GM18870 (cell line): ENCODE data around the gene ZNF48.

Experiments
- ATAC-seq: cut with Tn5 transposase; IDR thresholded peaks from one replicate; pipeline ENCODE4 v1.9.1; 2021; ENCODE audit warnings: moderate library complexity; ENCODE audit not compliant: unreplicated experiment

The ZNF48 gene

GRCh38 chr16:30395155-30395991 lies at the start of gene ZNF48:
Gene ZNF48, plus strand, starts transcription at chr16:30395420. Its CDS starts 375 bp downstream, at chr16:30395795.
- no peak for ATAC-seq

GRCh38 chr16:30346286-30346685 lies 48.9 kb upstream of the ZNF48 start:
- no peak for ATAC-seq

DNA sequence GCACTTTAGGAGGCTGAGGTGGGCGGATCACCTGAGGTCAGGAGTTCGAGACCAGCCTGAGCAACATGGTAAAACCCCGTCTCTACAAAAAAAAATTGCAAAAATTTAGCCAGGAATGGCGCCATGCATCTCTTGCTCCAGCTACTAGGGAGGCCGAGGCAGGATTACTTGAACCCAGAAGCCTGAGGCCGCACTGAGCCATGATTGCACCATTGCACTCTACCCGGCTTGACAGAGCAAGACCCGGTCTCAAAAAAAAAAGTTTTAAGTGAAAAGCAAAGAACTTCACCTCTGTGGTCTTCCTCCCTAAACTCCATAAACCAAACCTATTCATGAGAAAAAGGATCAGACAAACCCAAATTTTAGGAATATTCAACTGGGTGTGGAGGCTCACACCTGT lies 47.1 kb upstream of the ZNF48 start:
- ATAC-seq = no peak

DNA sequence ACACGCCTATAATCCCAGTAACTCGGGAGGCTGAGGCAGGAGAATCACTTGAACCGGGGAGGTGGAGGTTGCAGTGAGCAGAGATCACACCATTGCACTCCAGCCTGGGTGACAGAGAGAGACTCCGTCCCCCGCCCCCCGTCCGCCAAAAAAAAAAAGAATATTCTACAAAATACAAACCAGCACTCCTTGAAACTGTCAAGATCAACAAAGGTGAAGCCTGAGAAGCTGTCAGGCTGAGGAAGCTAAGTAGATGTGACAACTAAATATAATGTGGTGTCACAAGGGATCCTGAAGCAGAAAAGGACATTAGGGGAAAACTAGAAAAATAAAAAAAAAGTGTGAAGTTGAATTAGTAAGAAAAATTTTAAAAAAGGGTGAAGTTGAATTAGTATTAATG lies 46.3 kb upstream of the ZNF48 start:
- no peak for ATAC-seq

DNA sequence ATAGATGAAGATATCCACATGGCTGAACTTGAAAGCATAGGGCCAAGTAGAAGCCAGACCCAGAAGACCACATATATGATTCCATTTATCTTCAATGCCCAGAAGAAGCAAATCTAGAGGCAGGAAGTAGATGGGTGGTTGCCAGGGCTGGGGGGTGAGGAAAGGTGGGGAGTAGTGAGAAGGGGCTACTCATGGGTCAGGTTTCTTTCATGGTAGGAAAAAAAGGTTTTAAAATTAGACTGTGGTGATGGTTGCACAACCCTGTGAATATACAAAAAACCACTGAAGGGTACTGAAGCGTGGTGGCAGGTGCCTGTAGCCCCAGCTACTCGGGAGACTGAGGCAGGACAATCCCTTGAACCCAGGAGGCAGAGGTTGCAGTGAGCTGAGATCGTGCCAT lies 45.5 kb upstream of the ZNF48 start:
- peak; percentile 27 for ATAC-seq

GRCh38 chr16:30350134-30350871 lies 44.9 kb upstream of the ZNF48 start:
- ATAC-seq = peak; percentile 44

- ATAC-seq = no peak
Measured at GRCh38 chr16:30351001-30351441, 44.2 kb upstream of the ZNF48 start.

- no peak for ATAC-seq
Measured at GRCh38 chr16:30351586-30352419, 43.4 kb upstream of the ZNF48 start.

DNA sequence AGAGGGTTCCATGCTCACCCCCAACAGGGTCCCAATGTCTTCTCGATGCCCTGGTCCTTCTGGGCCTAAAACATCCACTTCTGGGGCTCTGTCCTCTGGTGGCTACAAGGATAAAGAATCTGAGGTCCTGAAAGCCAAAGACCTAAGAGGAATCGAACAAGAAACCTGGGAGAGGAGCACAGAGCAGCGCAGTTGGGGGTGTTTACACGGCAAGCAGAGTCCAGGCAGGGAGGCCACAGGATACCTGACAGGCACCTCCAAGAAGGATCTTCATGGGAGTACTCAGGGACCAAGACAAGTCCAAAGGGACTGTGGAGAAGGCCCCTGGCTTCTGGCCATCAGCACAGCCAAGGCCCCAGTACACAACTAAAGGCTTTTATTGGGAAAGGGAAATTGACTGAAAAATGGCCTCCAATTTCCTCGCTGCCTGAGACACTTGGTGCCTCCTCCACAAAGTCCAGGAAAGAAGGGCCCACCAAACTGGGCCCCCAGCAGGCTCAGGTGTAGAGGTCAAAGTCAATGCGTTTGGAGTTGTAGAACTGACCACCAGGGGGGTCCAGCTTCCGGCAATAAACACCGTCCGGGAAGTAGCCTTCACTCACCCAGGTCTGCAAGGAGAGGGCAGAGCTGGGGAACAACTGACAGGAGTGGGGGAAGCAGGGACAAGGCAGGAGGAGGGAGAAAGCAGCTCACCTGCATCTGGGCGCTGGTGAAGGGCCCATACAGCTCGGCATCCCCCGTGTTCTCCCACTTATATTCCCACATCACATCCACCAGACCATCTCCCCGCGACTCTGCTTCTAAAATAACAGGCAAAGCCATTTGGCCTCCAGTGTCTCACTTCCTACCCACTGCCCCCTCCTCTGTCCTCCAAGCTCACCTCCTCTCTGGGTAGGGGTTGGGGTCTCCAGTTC lies 42.5 kb upstream of the ZNF48 start:
- no peak for ATAC-seq

GRCh38 chr16:30353438-30354129 lies 41.6 kb upstream of the ZNF48 start:
- no peak for ATAC-seq

DNA sequence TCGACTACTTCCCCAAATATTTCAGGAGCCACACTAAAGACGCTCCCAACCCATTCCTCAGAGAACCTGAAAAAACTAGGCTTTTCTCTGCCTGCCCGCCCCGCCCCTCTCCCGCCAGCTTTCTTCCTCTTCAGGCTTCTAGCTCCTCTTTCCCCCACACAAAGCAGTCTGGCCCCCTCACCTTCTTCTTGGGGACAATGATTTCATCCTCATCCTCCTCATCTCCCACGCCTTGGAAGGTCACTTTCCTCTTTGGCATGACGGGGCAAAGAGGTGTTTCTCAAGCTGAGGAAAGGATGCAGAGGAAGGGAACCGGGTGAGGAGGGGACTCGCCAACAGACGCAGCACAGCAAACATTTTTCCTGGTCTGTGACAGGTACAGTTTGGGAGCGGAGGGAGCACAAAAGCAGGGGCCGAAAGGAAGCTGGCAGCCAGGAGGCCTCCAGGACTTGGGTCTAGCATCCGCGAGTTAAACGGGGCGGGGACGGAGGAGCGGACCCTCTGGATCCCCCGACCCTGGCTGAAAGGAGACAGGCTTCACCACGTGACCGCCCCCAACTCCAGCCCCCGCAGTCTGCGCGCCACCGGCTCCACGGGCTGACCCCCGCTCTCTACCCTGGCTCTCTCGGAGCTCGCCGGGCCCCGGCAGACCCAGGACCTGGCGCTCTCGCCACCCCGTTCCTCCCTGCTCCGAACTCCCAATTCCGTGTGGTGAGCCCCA lies 40.6 kb upstream of the ZNF48 start:
- no peak for ATAC-seq

DNA sequence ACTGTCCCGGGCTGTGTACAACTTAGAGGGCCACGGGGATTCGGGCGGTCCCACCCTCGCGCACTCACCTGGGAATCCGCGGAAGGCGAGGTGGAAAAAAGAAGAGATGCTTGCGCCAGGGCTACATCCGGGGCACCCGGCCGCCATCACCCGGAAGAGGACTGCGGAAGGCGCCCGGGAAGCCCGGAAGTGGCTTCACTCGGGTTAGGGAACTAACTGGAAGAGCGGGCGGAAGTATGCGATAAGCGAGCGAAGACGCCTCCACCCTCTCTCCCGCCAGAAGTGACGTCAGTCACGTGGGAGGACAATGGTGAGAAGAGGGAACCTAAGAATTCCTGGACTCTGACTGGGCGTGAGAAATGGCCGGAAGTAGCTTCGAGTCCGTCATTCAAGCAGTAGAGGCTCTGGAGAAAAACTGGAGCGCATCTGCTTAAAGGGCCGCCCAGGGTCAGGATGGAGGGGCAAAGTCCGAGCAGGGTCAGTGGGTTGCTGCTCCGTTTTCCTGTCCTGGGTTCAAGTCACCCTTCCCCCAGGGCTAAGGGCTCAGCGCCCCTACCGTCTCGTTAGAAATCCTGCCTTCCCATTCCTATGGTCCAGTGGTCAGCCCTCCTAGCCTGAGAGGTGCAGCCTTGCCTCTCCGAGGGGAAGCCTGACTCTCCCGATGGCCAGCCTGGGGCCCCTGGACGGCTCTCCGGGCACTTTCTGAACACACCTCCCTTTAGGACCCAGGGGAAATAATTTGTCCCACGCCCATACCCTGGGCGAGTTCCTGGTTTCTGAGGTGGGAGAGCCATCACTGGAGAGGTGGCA lies 39.9 kb upstream of the ZNF48 start, which contains the start of gene CD2BP2:
CD2BP2 (minus strand) TSS at position 165 of the 810 bp plus-strand sequence. CDS start 627 bp downstream, outside the sequence.
- ATAC-seq = peak; percentile 44

DNA sequence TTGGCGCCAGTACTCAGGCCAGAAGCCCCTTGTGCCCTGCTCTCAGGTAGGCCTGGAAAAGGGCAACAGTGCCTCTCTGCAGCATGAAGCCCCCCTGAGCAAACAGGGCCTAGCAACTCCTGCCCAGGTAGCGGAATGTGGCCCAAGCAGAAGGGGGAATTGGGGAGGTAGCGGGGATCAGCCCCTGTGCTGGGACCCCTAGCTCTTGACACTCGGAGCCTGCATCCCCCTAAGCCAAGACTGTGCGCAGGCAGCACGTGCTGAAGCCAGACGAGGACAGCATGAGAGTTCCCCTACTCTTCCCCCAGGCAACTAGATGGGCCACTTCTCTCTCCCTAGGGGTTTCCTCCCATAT lies 39.3 kb upstream of the ZNF48 start:
- ATAC-seq = no peak

DNA sequence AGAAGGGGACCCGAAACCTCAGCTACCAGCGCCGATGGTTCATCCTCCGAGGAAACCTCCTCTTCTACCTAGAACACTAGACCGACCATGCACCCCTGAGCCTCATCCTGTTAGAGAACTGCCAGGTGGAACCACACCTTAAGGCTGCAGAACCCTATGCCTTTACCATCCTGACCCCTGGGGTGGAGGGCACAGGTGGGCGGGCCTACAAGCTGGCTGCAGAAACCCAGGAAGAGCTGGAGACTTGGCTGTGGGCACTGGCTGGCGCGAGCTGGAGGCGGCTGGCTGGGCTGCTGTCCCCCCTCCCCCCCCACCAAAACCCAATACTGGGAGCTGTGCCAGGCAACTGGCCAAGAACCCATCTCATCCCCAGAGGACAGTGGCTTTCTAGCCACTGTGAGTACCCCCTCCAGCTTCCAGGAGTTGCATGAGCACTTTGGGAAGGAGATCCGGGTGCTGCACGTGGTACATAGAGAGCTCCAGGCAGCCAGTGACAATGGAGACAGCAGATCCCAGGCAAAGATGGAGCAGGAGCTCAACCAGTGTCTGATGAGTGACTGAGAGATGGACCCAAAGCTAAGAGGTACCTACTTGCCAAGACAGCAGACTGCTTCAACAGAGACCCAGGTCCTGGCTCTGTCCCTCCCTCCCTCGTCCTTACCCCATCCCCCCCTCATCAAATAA lies 38.7 kb upstream of the ZNF48 start:
- no peak for ATAC-seq

DNA sequence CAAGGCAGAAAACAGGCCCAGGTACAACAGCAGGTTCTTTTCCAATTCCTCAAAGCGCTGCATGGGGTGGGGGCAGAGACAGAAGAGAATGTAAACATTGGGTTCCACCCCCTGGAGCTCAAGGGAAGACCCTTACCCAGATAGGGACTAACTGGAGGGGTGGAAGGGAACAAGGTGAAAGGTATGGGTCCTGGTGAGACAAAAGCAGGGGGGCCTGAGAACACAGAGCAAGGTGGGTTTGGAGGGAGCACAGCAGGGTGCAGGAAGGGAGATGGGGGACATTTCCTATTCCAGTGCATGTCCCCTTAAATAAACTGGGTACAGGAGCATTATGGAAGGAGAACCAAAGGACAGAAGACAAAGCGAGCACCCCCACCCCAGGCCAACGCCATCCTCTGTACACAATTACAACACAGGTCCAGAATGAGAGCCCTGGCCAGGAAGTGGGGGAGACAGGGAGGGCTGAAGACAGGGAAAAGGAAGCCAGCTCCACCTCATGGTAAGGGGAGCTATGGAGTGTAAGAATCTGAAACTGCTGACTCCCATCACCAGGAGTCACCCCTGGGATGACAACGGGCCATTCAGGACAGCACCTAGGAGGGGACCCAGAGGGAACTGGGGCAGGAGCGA lies 38.0 kb upstream of the ZNF48 start:
- no peak for ATAC-seq

- ATAC-seq = no peak
Measured at GRCh38 chr16:30357715-30358576, 37.3 kb upstream of the ZNF48 start.
